ES-I3 (cell line): ENCODE measurements around the gene MYL1.

ENCODE experiments used
- H3K36me3 ChIP-seq: 2 replicates; pipeline ENCODE4 v1.6.1; 2013; ENCODE audit warnings: mild to moderate bottlenecking, low read length, control low read depth, moderate library complexity; ENCODE audit not compliant: insufficient read depth
- H3K4me1 ChIP-seq: 2 replicates; pipeline ENCODE4 v1.6.1; 2013; ENCODE audit warnings: mild to moderate bottlenecking, control low read depth, low read length; ENCODE audit not compliant: insufficient read depth
- H3K9ac ChIP-seq: 2 replicates; pipeline ENCODE4 v1.6.1; 2013; ENCODE audit warnings: low read depth, mild to moderate bottlenecking, low read length, moderate library complexity
- H3K9me3 ChIP-seq: 2 replicates; pipeline ENCODE4 v1.6.1; 2013; ENCODE audit warnings: mild to moderate bottlenecking, low read length, moderate library complexity; ENCODE audit not compliant: control insufficient read depth, insufficient read depth

MYL1 gene

DNA sequence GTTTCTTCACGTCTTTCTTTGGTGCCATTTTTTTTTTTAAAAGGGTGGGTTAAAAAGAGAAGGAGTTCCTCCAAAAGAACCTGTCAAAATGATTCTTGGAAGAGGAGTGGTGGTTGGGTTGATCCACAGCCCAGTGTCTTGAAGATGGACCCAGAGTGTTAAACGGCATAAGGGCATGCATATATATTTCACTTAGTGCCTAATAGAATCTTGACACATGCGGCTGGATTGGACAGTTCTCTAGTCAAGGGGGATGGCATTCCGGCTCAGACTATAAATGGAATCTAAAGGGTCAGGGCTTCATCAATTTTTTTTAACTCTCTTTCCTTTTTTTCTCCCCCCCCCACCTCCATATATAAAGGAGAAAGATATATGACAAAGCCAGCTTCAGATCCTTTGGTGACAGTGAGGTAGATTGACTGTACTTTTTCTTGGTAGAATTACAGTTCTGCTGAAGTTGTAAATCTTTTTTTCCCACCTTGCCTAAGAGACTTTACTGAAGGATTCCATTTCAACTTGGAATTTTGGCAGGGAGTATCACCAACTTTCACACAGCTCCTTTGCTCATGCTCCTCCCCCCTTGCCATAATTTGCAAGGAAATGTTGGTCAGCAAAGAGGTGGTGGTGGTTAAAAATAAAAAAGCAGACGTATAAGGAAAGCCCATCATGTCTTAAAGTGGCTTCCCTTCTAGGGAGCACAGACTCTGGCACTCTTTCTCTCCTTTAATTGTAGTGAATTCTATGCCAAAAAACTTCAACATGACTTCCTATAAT, at the start of gene MYL1:
Gene MYL1 (minus strand): TSS at position 160 of the 774 bp plus-strand sequence. CDS start 132 bp downstream, at position 28.
- Histone ChIP-seq H3K9me3 (no peaks in the 10 kb centered on the region), H3K36me3 (no peaks in the 10 kb centered on the region)

DNA sequence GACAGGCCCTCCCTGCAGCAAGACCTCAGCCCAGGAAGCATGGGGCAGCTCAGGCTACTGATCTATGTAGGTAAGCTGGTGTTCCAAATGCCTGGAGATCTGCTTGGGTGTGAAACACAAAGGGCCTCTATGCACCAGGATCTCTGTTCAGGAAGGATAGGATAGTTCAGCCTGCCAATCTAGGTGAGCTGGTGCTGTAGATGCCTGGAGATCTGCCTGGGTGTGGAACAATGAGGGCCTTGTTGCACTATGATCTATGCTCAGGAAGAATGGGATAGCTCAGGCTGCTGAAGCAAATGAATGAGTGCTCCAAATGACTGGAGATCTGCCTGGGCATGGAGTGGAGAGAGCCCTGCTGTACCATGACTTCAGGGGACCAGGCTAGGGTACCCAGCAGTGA, 48.9 kb upstream of the MYL1 start:
- H3K36me3 ChIP-seq, result no peaks in the 10 kb centered on the region
- H3K9ac ChIP-seq, result no peak overlapping the region
- no peaks in the 10 kb centered on the region for H3K4me1 ChIP-seq
- H3K9me3 ChIP-seq, result no peaks in the 10 kb centered on the region

More for the DNA sequence above, at the start of gene MYL1:
- Histone ChIP-seq H3K9ac (no peak within 1 kb of the TSS), H3K4me1 (no peaks in the 10 kb centered on the region)

DNA sequence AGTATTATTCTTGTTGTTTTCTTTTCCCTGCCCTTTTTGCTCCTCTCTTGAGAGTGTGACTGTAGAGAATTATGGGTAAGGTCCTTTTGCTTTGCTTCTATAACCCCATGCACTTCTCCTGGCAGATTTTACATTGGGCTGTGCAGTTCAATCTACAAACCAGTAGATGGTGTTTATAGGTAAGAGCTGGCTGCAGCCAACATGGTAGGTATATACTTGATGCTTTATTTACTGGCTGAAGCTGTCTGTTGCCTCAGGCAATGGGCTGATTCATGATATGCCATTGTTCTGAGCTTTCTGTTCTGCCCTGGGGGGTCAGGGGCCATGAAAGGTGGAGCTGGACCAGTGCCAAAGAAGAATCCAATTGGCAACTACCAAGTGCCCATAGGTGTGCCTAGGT, 48.3 kb upstream of the MYL1 start:
- Histone ChIP-seq H3K36me3 (no peaks in the 10 kb centered on the region), H3K4me1 (no peaks in the 10 kb centered on the region), H3K9me3 (no peaks in the 10 kb centered on the region), H3K9ac (no peak overlapping the region)

DNA sequence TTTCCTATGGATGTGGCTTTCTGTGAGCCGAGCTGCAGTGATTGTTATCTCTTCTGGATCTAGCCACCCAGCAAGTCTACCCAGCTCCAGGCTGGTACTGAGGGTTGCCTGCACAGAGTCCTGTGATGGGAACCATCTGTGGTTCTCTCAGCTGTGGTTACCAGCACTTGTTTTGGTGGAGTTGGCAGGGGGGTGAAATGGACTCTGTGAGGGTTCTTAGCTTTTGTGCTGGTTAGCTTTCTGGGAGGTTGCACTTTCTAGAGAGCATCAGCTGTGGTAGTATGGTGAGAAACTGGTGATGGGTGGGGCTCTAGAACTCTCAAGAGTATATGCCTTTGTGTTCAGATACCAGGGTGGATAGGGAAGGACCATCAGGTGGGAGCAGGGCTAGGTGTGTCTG, 45.4 kb upstream of the MYL1 start:
- H3K9me3 ChIP-seq, result no peaks in the 10 kb centered on the region
- H3K36me3 ChIP-seq, result no peaks in the 10 kb centered on the region
- no peak overlapping the region for H3K9ac ChIP-seq
- H3K4me1 ChIP-seq, result no peaks in the 10 kb centered on the region

DNA sequence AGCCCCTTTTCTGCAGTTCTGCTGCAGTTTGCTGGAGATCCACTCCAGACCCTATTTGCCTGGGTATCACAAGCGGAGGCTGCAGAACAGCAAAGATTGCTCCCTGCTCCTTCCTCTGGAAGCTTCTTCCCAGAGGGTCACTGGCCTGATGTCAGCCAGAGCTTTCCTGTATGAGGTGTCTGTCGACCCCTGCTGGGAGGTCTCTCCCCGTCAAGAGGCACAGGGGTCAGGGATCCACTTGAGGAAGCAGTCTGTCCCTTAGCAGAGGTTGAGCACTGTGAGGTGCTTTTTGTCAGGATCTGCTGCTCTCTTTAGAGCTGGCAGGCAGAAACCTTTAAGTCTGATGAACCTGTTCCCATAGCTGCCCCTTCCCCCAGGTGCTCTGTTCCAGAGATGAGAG, 42.0 kb upstream of the MYL1 start:
- Histone ChIP-seq H3K9me3 (no peaks in the 10 kb centered on the region), H3K36me3 (no peaks in the 10 kb centered on the region), H3K9ac (no peak overlapping the region), H3K4me1 (no peaks in the 10 kb centered on the region)

DNA sequence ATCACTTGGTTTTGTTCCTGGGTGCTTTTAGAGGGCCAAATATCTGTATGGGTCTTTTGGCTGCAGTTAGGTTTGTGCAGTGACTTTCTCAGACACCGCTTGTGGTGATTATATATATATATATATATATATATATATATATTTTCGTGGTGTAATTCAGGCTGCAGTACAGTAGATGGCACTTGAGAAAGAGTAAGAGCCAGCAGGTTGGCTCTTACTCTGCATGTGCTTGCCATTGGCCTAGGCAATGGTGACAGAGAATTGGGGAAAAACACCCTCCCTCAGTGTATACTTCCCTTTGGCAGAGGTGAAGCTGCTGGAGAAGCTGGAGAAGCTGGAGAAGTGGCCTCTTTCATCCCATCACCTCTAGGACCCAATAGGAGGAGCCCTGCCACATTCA, 22.2 kb upstream of the MYL1 start:
- Histone ChIP-seq H3K9ac (no peak overlapping the region), H3K36me3 (no peaks in the 10 kb centered on the region), H3K9me3 (no peaks in the 10 kb centered on the region), H3K4me1 (no peaks in the 10 kb centered on the region)

DNA sequence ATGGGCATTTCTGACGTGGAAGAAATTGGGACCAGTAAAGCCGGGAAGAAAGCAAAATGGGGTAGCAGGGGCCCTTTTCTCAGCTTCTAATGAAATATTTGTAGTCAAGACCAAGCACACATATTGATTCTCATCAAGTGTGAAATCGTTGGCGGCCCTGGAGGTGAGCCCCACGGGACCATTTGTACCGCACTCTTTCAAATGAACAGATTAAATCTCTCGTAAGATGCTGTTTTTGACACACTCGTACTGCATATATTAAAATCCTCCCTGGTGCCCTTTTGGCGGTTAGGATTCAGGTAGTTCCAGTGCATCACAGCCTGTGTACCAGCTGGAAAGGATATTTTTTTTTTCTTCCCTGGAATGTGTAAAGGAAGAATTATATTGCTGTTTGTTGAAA, 9.9 kb upstream of the MYL1 start:
- no peaks in the 10 kb centered on the region for H3K4me1 ChIP-seq
- H3K36me3 ChIP-seq, result no peaks in the 10 kb centered on the region
- no peak overlapping the region for H3K9ac ChIP-seq
- no peaks in the 10 kb centered on the region for H3K9me3 ChIP-seq

DNA sequence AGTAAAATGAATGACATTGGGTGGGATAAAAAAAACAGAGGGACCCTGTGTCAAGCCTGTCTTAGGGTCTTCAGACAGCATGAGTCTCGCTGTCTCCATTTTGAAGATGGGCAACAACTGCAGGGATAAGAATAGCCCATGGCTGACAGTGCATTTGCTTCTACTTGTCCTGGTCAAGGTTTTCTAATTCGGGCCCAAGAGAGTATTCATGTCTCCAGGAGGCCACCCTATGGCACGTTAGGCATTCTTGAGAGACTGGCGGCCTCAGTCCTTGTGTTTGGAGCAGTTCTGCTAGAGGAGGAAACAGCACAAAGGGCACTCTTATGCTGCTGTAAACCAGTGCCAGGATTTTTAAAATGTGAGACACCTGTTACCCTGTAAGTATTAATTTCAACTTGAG, 9.5 kb upstream of the MYL1 start:
- no peaks in the 10 kb centered on the region for H3K4me1 ChIP-seq
- H3K9me3 ChIP-seq, result no peaks in the 10 kb centered on the region
- H3K9ac ChIP-seq, result no peak overlapping the region
- no peaks in the 10 kb centered on the region for H3K36me3 ChIP-seq

DNA sequence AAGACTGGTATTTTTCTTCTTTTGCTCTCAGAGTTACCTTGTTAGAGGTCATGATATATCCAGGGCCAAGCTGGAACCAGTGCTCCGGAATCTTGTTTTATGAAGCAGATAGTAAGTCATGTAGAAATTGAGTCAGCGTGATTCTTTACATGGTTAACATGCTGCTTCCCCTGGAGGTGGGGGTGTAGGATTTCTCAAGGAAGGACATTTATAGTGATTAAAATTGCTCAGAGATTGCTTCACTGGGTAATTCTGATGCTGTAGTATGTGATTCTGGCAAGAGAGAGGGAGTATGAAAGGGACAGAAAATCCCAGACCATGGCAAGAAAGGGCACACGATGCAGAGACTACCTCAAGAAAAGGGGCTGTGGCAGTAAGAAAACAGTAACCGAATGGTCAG, 8.0 kb upstream of the MYL1 start:
- Histone ChIP-seq H3K9ac (no peak overlapping the region), H3K4me1 (no peaks in the 10 kb centered on the region), H3K9me3 (no peaks in the 10 kb centered on the region), H3K36me3 (no peaks in the 10 kb centered on the region)

DNA sequence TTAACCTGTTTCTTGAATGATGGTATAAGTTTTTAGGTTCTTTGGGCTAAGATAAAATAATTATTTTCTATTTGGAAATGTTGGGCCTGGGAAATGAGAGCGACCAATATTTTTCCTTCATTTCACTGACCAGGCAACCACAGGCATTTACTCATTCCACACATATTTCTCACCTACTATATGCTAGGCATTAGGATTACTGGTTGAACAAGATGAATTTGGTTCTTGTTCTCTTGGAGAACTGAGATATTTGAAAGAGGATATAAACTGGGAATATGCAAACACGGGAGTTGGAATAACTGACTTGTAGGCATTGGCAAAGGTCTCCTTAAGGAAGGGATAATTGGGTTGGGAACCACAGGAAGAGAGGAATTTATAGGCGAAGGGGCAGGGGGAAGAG, 3.9 kb upstream of the MYL1 start:
- no peaks in the 10 kb centered on the region for H3K4me1 ChIP-seq
- H3K36me3 ChIP-seq, result no peaks in the 10 kb centered on the region
- H3K9ac ChIP-seq, result no peak overlapping the region
- no peaks in the 10 kb centered on the region for H3K9me3 ChIP-seq

DNA sequence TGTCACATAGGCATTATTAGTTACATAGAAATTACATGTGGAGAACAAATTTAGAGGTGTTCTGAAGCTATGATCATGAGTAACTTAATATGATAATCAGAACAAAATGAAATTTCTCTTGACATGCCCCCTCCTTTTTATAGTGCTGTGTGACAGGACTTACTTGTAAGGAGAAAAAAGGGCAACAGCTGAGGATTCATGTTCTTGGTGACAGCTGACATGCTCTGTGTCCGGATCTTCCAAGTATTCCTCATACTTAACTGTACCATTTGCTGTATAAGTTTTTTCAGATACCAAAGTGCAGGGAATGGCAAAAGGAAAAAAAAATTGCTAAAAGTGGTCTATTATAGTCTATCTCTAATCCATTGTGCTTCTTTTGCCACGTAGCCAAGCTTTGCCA, 3.5 kb upstream of the MYL1 start:
- H3K4me1 ChIP-seq, result no peaks in the 10 kb centered on the region
- H3K36me3 ChIP-seq, result no peaks in the 10 kb centered on the region
- no peak overlapping the region for H3K9ac ChIP-seq
- no peaks in the 10 kb centered on the region for H3K9me3 ChIP-seq

DNA sequence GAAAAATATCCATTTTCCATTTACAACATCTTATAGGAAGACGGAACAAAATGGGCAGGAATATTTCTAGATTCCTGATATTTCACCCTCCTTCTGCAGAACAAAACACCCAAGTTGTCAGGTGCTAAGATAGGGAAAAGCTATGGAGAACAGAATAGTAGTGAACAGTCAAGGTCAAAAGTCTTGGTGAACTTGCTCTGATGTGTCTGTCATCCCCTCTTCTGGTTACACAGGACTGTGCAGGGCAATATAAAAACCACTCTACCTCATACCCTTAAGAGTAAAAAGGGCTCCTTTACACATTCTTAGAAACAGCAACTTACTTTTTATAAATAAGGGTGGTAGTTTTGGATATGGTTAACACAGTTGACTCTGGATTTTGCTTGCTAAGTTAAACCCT, 4.4 kb downstream of the MYL1 start:
- Histone ChIP-seq H3K36me3 (no peaks in the 10 kb centered on the region), H3K4me1 (no peaks in the 10 kb centered on the region), H3K9ac (no peak overlapping the region), H3K9me3 (no peaks in the 10 kb centered on the region)

DNA sequence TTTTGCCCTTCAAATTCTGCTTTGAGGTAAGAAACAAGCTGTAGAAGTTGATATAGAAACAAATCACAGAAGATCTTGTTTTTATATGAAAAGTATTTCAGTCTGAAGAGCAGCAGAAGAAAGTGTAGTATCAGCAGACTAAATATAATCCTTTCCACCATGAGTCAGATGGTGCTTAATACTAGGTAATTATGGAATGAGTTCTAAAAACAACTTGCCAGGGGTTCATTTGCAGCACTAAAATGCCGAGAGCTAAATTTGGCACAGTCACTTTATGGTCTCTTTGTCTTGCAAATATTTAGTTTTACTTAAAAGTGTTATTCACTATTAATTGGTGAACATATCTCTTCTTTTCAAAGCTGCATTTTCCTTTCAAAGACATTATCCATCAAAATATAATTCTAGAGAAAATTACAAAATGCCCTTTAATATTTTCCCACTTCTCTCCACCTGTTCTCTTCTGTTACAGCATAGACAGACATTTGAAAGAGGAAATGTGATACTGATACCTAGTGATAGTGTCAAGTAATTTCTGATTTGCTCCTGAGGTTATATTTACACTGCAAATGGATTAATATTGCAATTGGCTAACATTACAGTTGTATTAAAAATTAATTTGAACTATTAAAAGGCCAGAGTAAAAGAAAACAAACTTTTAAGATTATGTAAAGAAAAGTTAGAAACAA, 5.3 kb downstream of the MYL1 start:
- Histone ChIP-seq H3K4me1 (no peaks in the 10 kb centered on the region), H3K9ac (no peak overlapping the region), H3K9me3 (no peaks in the 10 kb centered on the region), H3K36me3 (no peaks in the 10 kb centered on the region)

DNA sequence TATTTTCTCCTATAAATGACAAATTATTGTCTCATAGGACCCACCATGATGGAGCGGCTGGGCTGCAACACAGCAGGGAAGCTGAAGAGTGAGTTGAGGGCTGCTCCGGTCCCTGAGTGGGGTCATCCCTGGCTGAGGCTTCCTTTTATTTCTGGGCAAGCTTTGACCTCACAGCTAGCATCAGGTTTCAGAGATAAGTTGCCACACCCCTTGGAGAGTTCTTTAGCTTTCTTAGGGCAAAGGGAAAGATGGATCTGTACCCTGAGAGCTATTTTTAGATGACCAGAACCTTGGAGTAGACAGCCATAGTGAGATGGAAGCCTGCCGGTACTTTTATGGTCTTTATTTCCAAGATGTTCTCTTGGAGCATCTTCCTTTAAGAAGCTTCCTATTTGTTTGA, 11.5 kb downstream of the MYL1 start:
- no peaks in the 10 kb centered on the region for H3K36me3 ChIP-seq
- no peak overlapping the region for H3K9ac ChIP-seq
- H3K9me3 ChIP-seq, result no peaks in the 10 kb centered on the region
- H3K4me1 ChIP-seq, result no peaks in the 10 kb centered on the region

DNA sequence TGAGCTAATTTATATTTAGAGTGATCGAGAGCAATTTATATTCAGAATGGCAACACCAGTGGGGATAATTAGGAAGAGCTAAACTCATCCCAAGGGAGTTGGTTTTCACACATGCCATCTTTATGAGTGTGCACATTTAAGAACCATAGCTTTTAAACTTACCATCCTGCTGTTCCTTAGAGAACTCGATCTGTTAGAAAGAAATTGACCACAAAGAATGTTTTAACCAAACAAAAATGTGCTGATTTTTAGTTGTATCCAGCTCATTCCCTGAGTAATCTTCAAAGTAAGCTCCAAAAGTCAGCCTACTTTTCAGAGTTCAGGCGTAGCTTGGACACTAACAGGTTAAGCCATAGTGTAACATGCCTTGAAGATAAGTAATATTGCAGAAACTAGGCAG, 12.6 kb downstream of the MYL1 start:
- Histone ChIP-seq H3K9ac (no peak overlapping the region), H3K4me1 (no peaks in the 10 kb centered on the region), H3K9me3 (no peaks in the 10 kb centered on the region), H3K36me3 (no peaks in the 10 kb centered on the region)
